Panc1 (cell line): Measurements from ENCODE around the gene PLIN4. TPM values are rescaled to one million over a fixed set of nuclear protein-coding genes. Genes with fewer than 3 reads are reported as not detected.
A peak's percentile ranks its signal among the peaks of the same experiment; 100 is the strongest.

Experiments
- ATAC-seq: fragments of 200-7000 bp; cut with Tn5 transposase; 2 replicates; pipeline ENCODE4 v1.9.1; 2020; ENCODE audit warnings: mild to moderate bottlenecking, moderate library complexity
- BruUV-seq: library from RNA; stranded (reverse); fragments of 400-500 nt; replicated peaks from 2 replicates; lab custom pipeline; 2021; lab: Mats Ljungman, UMichigan
- CTCF ChIA-PET: fragments of 300-600 bp; sonication (Branson Sonifier 250); formaldehyde crosslinking; loops from one replicate; lab custom pipeline; 2022; ENCODE audit warnings: antibody characterized with exemption; lab: Charles Lee
- POLR2A ChIA-PET: fragments of 300-600 bp; sonication (Branson Sonifier 250); formaldehyde crosslinking; loops from one replicate; lab custom pipeline; 2022; ENCODE audit warnings: antibody characterized with exemption; lab: Charles Lee
- DNase-seq: peaks from one replicate; pipeline ENCODE4 v3.0.0-alpha.2; 2010; ENCODE audit warnings: low read depth, low spot score
- H3K27ac ChIP-seq: 2 replicates; pipeline ENCODE4 v1.5.1; 2011; ENCODE audit warnings: mild to moderate bottlenecking, low read length, inconsistent platforms
- H3K27me3 ChIP-seq: fragments of 200-500 bp; sonication (Bioruptor generic); 2 replicates; pipeline ENCODE4 v1.6.0; 2014; ENCODE audit warnings: low read length, inconsistent platforms; ENCODE audit not compliant: control insufficient read depth, insufficient read depth
- H3K36me3 ChIP-seq: fragments of 200-500 bp; sonication (Bioruptor generic); 2 replicates; pipeline ENCODE4 v1.5.1; 2014; ENCODE audit warnings: inconsistent platforms, mild to moderate bottlenecking, low read length, moderate library complexity; ENCODE audit not compliant: control insufficient read depth, insufficient read depth
- H3K4me1 ChIP-seq: 2 replicates; pipeline ENCODE4 v1.5.1; 2011; ENCODE audit warnings: inconsistent platforms, mild to moderate bottlenecking, low read length, moderate library complexity; ENCODE audit not compliant: control insufficient read depth, insufficient read depth
- H3K4me3 ChIP-seq, 2 experiments: 2 replicates each; pipeline ENCODE4 v1.5.1; 2011 to 2012; ENCODE audit warnings: low read depth in 2 of 2, low read length in 2 of 2, mild to moderate bottlenecking in 2 of 2, inconsistent platforms in 1 of 2, moderate library complexity in 1 of 2
- H3K9me3 ChIP-seq: fragments of 200-500 bp; sonication (Bioruptor generic); 2 replicates; pipeline ENCODE4 v1.5.1; 2014; ENCODE audit warnings: low read depth, mild to moderate bottlenecking, inconsistent platforms, low read length, moderate library complexity; ENCODE audit not compliant: control insufficient read depth, insufficient read depth
- POLR2AphosphoS5 ChIP-seq: IDR thresholded peaks from 2 replicates; pipeline ENCODE4 v1.6.1; 2012; ENCODE audit warnings: mild to moderate bottlenecking, low read depth, low read length, moderate library complexity
- SIN3A ChIP-seq: IDR thresholded peaks from 2 replicates; pipeline ENCODE4 v1.6.1; 2012; ENCODE audit warnings: low read depth, mild to moderate bottlenecking, low read length, moderate library complexity, borderline replicate concordance; ENCODE audit not compliant: insufficient read depth
- TCF7L2 ChIP-seq: IDR thresholded peaks from 2 replicates; pipeline ENCODE4 v1.6.1; 2011; ENCODE audit warnings: mild to moderate bottlenecking, low read depth, low read length, inconsistent platforms
- in situ Hi-C: cut with HindIII; loops from 2 replicates; pipeline ENCODE4 v1.10.0; 2016; ENCODE audit warnings: low sequenced_read_pairs, low pct_unique_long_range_greater_than_20kb
- intact Hi-C: fragments of 100-400 bp; cut with micrococcal nuclease; formaldehyde crosslinking; loops from one replicate; pipeline ENCODE4 v1.10.0; 2022; ENCODE audit not compliant: unreplicated experiment
- total RNA-seq: library from RNA; stranded (reverse); gene quantifications from one replicate; pipeline ENCODE4 v1.2.1, GENCODE V29; 2021; ENCODE audit not compliant: unreplicated experiment
- TF ChIP-seq, protein P1 (sequence below): fragments of 450-650 bp; IDR thresholded peaks from 2 replicates; pipeline ENCODE4 v1.5.1; 2017; ENCODE audit warnings: mild to moderate bottlenecking
- TF ChIP-seq, protein P2 (sequence below), 2 experiments: IDR thresholded peaks; 2 replicates each; pipeline ENCODE4 v1.6.1; 2011 to 2012; ENCODE audit warnings: low read depth in 2 of 2, control low read depth in 1 of 2, low read length in 1 of 2, mild to moderate bottlenecking in 1 of 2, moderate library complexity in 1 of 2; ENCODE audit not compliant: insufficient read depth in 1 of 2

The PLIN4 gene
- total RNA-seq, 1 experiment from 2014 or later: 10.2 TPM

DNA sequence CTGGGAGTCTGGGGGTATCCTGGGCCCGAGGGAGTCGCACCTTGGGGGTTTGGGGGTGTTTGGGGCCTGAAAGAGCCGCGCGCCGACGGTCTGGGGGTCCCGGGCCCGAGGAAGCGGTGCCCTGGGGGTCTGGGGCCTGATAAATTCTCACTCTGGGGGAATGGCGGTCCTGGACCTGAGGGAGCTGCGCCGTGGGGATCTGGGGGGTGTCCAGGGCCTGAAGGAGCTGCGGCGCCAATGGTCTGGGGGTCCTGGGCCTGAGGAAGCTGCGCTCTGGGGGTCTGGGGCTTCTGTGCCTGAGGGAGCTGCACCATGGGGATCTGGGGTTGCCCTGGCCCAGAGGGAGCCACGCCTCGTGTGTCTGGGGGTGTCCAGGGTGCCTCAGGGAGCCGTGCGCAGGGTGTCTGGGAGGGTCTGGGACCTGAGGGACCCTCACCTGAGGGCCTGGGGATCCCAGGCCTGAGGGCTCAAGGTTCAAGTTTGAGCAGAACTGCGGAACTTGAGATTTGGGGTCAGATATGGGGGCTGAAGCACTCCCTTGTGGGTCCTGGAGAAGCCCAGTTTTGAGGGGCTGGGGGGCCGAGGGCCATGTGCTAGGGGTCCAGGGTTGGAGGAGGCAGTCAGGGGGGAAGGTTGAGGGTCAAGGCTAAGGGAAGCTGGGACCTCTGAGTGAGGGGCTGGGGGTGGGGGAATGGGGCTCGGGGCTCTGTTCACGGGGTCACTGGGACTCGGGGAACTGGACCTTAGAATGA, 45.1 kb downstream of the PLIN4 start:
- TF ChIP-seq POLR2AphosphoS5 (no peak), SIN3A (no peak), TCF7L2 (no peak)
- TF ChIP-seq, protein P1, sequence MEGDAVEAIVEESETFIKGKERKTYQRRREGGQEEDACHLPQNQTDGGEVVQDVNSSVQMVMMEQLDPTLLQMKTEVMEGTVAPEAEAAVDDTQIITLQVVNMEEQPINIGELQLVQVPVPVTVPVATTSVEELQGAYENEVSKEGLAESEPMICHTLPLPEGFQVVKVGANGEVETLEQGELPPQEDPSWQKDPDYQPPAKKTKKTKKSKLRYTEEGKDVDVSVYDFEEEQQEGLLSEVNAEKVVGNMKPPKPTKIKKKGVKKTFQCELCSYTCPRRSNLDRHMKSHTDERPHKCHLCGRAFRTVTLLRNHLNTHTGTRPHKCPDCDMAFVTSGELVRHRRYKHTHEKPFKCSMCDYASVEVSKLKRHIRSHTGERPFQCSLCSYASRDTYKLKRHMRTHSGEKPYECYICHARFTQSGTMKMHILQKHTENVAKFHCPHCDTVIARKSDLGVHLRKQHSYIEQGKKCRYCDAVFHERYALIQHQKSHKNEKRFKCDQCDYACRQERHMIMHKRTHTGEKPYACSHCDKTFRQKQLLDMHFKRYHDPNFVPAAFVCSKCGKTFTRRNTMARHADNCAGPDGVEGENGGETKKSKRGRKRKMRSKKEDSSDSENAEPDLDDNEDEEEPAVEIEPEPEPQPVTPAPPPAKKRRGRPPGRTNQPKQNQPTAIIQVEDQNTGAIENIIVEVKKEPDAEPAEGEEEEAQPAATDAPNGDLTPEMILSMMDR: no peak
- TF ChIP-seq, protein P2, sequence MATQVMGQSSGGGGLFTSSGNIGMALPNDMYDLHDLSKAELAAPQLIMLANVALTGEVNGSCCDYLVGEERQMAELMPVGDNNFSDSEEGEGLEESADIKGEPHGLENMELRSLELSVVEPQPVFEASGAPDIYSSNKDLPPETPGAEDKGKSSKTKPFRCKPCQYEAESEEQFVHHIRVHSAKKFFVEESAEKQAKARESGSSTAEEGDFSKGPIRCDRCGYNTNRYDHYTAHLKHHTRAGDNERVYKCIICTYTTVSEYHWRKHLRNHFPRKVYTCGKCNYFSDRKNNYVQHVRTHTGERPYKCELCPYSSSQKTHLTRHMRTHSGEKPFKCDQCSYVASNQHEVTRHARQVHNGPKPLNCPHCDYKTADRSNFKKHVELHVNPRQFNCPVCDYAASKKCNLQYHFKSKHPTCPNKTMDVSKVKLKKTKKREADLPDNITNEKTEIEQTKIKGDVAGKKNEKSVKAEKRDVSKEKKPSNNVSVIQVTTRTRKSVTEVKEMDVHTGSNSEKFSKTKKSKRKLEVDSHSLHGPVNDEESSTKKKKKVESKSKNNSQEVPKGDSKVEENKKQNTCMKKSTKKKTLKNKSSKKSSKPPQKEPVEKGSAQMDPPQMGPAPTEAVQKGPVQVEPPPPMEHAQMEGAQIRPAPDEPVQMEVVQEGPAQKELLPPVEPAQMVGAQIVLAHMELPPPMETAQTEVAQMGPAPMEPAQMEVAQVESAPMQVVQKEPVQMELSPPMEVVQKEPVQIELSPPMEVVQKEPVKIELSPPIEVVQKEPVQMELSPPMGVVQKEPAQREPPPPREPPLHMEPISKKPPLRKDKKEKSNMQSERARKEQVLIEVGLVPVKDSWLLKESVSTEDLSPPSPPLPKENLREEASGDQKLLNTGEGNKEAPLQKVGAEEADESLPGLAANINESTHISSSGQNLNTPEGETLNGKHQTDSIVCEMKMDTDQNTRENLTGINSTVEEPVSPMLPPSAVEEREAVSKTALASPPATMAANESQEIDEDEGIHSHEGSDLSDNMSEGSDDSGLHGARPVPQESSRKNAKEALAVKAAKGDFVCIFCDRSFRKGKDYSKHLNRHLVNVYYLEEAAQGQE (IDR thresholded peaks at IDR 0.05; ENCODE audit: insufficient read depth in 1 of 2, low read depth in 2 of 2, low read length in 1 of 2): no peak
- DNase-seq (no peak), ATAC-seq (no peak)
- CTCF ChIA-PET: no interaction called here
- intact Hi-C loops: no loop called here
- Histone ChIP-seq H3K9me3 (no peaks in the 10 kb centered on the region), H3K4me3 (peak overlapping the region; percentile 66 to 83), H3K36me3 (peaks cover 4% of the 10 kb centered on the region; the same call in 1 of the 2 replicates), H3K27me3 (no peaks in the 10 kb centered on the region), H3K27ac (peak overlapping the region; percentile 73), H3K4me1 (no peaks in the 10 kb centered on the region; the same call in 1 of the 2 replicates)
- in situ Hi-C loops: no loop called here
- POLR2A ChIA-PET: no interaction called here
- BruUV-seq: no TSS peak

DNA sequence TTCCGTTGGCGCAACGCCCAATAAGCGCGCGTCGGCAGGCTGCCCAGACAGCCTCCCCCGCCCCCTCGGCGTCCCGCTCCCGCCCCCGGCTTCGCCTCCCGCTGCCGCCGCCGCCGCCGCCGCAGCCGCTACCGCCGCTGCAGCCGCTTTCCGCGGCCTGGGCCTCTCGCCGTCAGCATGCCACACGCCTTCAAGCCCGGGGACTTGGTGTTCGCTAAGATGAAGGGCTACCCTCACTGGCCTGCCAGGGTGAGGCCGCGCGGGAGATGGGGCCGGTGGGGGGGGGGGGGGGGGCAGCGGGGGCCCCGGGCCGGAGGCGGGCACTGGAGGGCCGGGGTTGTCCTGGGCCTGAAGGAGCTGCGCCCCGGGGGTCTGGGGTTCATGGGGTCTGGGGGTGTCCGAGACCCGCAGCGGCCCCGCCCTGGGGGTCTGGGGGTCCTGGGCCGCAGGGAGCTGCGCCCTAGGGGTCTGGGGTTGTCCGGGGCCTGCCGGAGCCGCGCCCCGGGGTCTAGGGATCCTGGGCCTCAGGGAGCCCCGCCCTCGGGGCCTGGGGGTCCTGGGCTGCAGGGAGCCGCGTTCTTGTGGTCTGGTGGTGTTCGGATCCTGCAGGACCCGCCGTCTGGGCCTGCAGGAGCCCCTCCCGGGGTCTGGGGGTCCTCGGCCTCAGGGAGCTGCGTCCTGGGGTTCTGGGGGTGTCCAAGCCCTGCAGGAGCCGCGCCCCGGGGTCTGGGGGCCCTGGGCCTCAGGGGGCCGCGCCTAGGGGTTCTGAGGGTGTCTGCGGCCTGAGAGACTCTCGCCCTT, 45.9 kb downstream of the PLIN4 start, which contains the start of gene HDGFL2:
Gene HDGFL2, plus strand, starts transcription at position 124 of the 801 bp plus-strand sequence. Its CDS starts 54 bp downstream, at position 178.
- no peaks in the 10 kb centered on the region for H3K27me3 ChIP-seq
- in situ Hi-C loops: no loop called here
- H3K4me1 ChIP-seq: no peaks in the 10 kb centered on the region; the same call in 1 of the 2 replicates
- POLR2A ChIA-PET: no interaction called here
- H3K27ac ChIP-seq: peak within 1 kb of the TSS; percentile 90
- BruUV-seq: no TSS peak
- TF ChIP-seq SIN3A (no peak), TCF7L2 (no peak), POLR2AphosphoS5 (no peak)
- TF ChIP-seq, protein P1: no peak
- TF ChIP-seq, protein P2 (IDR thresholded peaks at IDR 0.05; ENCODE audit: insufficient read depth in 1 of 2, low read depth in 2 of 2, low read length in 1 of 2): no peak
- peak within 1 kb of the TSS; percentile 83 to 86 for H3K4me3 ChIP-seq
- no peaks in the 10 kb centered on the region for H3K9me3 ChIP-seq
- ATAC-seq: no peak; the same call in 1 of the 2 replicates
- intact Hi-C loops: no loop called here
- no peak for DNase-seq
- CTCF ChIA-PET: interaction anchor here (1.6 kb wide), 1 partner anchor 53 kb away, joined by 4 read pairs; no protein-coding TSS in a partner anchor
- H3K36me3 ChIP-seq: peaks cover 4% of the 10 kb centered on the region; the same call in 1 of the 2 replicates
